HFF-Myc (cell line): Measurements from ENCODE around the gene SIGLEC10.
"Not testable (repeated sequence)": the region's sequence is repeated elsewhere in the genome, so short reads cannot be mapped to it uniquely, and the experiment has no call there.

Experiments used
- DNase-seq: peaks from one replicate; pipeline ENCODE4 v3.0.0-alpha.2; 2011; ENCODE audit warnings: low read depth; ENCODE audit errors: extremely low read depth
- H3K4me3 ChIP-seq: replicated peaks from 2 replicates; pipeline ENCODE4 v1.5.1; 2011; ENCODE audit warnings: low read depth, mild to moderate bottlenecking, control low read depth, low read length
- TF ChIP-seq, protein P1 (sequence below): IDR thresholded peaks from 2 replicates; pipeline ENCODE4 v1.5.1; 2012; ENCODE audit warnings: mild to moderate bottlenecking, low read depth, low read length, control low read depth; ENCODE audit errors: missing control alignments

SIGLEC10 gene, protein sequence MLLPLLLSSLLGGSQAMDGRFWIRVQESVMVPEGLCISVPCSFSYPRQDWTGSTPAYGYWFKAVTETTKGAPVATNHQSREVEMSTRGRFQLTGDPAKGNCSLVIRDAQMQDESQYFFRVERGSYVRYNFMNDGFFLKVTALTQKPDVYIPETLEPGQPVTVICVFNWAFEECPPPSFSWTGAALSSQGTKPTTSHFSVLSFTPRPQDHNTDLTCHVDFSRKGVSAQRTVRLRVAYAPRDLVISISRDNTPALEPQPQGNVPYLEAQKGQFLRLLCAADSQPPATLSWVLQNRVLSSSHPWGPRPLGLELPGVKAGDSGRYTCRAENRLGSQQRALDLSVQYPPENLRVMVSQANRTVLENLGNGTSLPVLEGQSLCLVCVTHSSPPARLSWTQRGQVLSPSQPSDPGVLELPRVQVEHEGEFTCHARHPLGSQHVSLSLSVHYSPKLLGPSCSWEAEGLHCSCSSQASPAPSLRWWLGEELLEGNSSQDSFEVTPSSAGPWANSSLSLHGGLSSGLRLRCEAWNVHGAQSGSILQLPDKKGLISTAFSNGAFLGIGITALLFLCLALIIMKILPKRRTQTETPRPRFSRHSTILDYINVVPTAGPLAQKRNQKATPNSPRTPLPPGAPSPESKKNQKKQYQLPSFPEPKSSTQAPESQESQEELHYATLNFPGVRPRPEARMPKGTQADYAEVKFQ

DNA sequence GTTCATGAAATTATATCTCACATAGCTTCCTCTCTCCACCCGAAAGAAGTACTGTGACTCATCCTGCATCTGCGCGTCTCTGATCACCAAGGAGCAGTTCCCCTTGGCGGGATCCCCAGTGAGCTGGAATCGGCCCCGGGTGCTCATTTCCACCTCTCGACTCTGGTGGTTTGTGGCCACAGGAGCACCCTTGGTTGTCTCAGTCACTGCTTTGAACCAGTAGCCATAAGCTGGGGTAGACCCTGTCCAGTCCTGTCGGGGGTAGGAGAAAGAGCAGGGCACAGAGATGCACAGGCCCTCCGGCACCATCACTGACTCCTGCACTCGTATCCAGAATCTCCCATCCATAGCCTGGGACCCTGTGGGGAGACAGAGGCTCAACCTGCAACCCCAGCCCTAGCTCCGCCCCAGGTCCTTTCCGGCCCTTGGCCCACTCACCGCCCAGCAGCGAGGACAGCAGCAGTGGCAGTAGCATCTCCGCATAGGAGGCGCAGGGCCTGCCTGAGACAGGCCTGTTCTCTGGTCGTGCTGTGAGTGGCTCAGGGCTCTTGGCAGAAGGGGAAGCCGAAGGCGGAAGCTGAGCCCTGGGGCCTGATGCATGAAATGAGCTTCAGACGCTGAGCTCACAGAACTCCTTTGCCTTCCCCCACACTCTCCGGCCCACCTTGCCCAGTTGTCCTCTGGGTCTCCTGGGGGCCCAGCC lies at the start of gene SIGLEC10:
SIGLEC10 (minus strand) TSS at position 536 of the 703 bp plus-strand sequence; CDS start at position 475, 61 bp downstream.
- no peak for DNase-seq
- H3K4me3 ChIP-seq, result no peak within 1 kb of the TSS
- TF ChIP-seq, protein P1, sequence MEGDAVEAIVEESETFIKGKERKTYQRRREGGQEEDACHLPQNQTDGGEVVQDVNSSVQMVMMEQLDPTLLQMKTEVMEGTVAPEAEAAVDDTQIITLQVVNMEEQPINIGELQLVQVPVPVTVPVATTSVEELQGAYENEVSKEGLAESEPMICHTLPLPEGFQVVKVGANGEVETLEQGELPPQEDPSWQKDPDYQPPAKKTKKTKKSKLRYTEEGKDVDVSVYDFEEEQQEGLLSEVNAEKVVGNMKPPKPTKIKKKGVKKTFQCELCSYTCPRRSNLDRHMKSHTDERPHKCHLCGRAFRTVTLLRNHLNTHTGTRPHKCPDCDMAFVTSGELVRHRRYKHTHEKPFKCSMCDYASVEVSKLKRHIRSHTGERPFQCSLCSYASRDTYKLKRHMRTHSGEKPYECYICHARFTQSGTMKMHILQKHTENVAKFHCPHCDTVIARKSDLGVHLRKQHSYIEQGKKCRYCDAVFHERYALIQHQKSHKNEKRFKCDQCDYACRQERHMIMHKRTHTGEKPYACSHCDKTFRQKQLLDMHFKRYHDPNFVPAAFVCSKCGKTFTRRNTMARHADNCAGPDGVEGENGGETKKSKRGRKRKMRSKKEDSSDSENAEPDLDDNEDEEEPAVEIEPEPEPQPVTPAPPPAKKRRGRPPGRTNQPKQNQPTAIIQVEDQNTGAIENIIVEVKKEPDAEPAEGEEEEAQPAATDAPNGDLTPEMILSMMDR, result no peak

DNA sequence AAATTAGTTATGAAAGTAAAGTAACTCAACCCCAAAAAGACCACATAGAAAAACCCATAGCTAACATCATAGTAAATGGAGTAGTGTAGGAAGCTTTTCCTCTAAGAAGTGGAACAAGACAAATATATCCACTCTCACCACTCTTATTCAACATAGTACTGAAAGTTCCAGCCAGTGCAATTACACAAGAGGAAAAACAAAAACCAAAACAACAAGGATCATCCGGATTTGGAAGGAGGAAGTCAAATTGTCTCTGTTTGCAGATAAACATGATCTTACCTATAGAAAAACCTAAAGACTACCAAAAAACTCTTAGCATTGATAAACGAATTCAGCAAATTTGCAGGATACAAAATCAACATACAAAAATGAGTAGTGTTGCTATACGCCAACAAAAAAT lies 49.3 kb upstream of the SIGLEC10 start:
- no peak for DNase-seq
- TF ChIP-seq, protein P1, result no peak
- H3K4me3 ChIP-seq, result no peak overlapping the region

DNA sequence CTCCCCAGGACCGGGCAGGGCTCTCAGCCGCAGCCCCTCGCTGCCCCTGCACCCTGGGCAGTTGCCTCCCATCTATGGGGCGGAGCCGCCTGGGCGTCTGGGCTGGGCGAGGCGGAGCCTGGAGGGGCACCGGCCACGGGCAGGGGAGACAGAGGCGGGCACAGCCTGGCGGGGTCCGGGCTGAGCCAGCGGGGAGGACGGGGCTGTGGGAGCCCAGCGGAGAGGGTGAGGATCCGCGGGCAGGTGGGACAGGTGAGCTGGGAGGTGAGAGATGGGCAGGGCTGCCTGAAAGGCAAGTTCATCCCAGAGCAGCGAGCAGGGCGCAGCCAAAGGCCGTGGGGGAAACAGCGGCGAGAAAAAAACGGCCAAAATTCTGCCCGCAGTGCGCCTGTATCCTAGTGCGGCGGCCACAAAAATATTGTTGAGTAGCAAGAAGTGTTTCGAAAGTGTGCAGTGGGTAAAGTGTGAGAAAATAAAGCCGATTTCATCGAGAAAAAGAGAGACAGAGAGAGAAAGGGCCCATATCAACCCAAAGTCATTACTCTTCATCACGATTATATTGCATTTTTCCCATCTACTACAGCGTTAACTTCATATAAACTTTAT lies 46.6 kb upstream of the SIGLEC10 start:
- not testable (repeated sequence) for DNase-seq, H3K4me3 ChIP-seq

DNA sequence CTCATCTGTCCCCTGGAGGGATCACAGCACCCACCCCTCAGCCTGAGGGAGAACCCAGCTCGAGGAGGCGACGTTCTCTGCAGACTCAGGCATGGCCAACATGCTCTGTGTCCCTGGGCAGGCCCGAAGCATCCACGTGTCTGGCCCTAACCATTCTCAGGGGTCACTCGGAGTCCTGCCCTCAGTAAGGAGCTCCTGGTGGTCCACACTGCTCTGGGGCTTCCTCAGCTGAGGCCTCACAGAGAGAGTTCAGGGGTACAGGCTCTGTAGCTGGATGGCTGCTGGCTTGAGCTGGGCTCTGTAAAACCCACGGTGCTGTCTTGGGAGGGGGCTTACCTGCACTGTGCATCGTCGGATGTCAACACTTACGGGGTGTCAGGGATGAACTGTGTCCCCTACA lies 45.2 kb upstream of the SIGLEC10 start:
- TF ChIP-seq, protein P1, result no peak
- no peak for DNase-seq
- no peak overlapping the region for H3K4me3 ChIP-seq

DNA sequence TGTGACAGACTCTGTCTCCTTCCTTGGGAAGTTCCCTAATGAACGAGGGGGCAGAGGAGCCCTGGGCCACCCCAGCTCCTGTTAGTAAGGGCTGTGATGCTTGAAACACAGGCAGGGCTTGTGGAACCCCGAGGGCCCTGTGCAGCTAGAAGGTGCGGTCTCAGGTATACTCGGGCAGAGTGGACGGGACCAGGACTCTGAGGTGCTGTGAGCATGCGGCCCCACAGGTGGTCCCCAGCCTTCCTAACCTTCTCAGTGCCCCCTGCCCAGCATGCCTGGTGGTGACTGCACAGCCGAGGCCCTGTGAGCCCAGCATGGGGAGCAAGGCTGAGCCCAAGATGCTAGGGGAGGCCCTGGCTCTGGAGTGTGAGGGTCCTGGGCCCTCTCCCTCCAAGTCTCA lies 44.8 kb upstream of the SIGLEC10 start:
- TF ChIP-seq, protein P1, result no peak
- no peak overlapping the region for H3K4me3 ChIP-seq
- DNase-seq, result no peak

DNA sequence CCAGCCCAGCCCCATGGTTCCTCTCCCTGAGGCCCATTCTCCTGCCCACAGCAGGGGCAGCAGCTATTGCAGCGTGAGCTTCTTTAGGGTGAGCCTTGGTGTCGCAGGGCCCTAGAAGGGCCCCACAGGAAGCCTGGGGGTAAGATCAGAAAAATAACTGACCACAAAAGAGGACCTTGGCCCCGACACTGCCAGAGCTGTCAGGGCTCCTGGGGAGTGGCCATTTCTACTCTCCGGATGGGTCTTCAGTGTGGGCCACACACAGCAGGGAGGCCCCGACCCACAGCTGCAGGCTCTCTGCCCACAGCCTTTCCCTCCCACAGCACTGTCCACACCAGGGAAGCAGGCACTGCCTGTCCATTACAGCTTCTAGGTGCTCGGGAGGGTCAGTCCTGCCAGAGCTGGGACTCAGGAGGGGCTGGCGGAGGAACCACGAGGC lies 44.3 kb upstream of the SIGLEC10 start:
- DNase-seq, result no peak
- H3K4me3 ChIP-seq, result no peak overlapping the region
- TF ChIP-seq, protein P1, result no peak
